Neuron (in vitro differentiated cells): Measurements from ENCODE around the gene KRTAP10-7.
"Not testable (repeated sequence)": the region's sequence is repeated elsewhere in the genome, so short reads cannot be mapped to it uniquely, and the experiment has no call there.

Experiments used
- H2AFZ ChIP-seq: one replicate; pipeline ENCODE4 v1.6.1; 2013; ENCODE audit warnings: low read depth, mild to moderate bottlenecking, inconsistent platforms, low read length, moderate library complexity
- H3K27me3 ChIP-seq: one replicate; pipeline ENCODE4 v1.6.1; 2013; ENCODE audit warnings: low read length; ENCODE audit not compliant: insufficient read depth
- H3K36me3 ChIP-seq: one replicate; pipeline ENCODE4 v1.6.1; 2013; ENCODE audit warnings: low read length; ENCODE audit not compliant: insufficient read depth
- H3K4me1 ChIP-seq: one replicate; pipeline ENCODE4 v1.6.1; 2013; ENCODE audit warnings: low read length; ENCODE audit not compliant: insufficient read depth
- H3K4me3 ChIP-seq: 2 replicates; pipeline ENCODE4 v1.5.1; 2013; ENCODE audit warnings: mild to moderate bottlenecking, low read length, moderate library complexity
- H3K9me3 ChIP-seq: one replicate; pipeline ENCODE4 v1.6.1; 2013; ENCODE audit warnings: low read length

KRTAP10-7 gene

GRCh38 chr21:44589586-44590305 lies 10.7 kb upstream of the KRTAP10-7 start:
- Histone ChIP-seq H3K36me3 (no peaks in the 10 kb centered on the region), H3K4me3 (no peak overlapping the region), H2AFZ (no peak overlapping the region), H3K4me1 (no peaks in the 10 kb centered on the region), H3K27me3 (no peaks in the 10 kb centered on the region), H3K9me3 (no peaks in the 10 kb centered on the region)

GRCh38 chr21:44590311-44590721 lies 10.1 kb upstream of the KRTAP10-7 start:
- Histone ChIP-seq H3K9me3 (no peaks in the 10 kb centered on the region), H3K36me3 (no peaks in the 10 kb centered on the region), H3K4me3 (no peak overlapping the region), H2AFZ (no peak overlapping the region), H3K27me3 (no peaks in the 10 kb centered on the region), H3K4me1 (no peaks in the 10 kb centered on the region)

DNA sequence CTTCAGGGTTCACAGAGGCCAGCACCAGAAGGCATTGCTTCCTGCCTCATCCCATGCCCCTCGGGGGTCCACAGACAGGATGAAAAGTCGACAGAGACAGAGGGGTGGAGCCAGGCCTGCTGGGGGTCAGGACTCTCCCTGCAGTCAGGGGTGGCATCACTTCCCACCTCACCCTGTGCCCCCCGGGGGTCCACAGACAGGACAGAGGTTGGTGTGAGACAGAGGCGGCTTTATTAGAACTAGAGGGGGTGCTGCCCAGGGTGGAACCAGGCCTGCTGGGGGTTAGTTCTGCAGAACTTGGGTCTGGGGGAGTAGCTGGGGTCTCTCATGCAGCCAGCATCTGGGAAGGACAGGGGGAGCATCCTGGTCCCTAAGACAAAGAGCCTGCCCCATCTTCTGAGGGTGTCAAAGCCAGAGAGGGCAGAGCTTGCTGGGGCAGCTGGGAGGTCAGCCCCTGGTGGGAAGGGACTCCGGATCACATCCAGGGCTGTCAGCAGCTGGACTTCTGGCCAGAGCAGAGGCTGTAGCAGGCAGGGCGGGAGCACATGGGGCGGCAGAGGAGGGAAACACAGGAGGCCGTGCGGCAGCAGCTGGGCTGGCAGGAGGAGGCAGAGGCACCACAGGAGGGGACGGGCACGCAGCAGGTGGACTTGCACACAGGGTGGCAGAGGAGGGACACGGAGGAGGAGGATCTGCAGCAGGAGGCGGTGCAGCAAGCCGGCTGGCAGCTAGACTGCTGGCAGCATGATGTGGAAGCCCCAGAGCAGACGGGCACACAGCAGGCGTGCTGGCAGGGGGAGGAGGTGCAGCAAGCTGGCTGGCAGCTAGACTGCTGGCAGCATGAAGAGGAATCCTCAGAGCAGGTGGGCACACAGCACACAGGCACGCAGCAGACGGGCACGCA lies 9.2 kb upstream of the KRTAP10-7 start:
- not testable (repeated sequence) for H2AFZ ChIP-seq, H3K9me3 ChIP-seq, H3K4me3 ChIP-seq, H3K27me3 ChIP-seq, H3K4me1 ChIP-seq, H3K36me3 ChIP-seq

DNA sequence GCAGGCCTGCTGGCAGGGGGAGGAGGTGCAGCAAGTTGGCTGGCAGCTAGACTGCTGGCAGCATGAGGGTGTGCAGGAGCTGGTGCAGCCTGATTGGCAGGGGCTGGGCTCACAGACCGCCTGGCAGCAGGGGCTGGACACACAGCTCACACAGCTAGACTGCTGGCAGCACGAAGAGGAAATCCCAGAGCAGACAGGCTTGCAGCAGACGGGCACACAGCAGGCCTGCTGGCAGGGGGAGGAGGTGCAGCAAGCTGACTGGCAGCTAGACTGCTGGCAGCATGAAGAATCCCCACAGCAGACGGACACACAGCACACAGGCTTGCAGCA lies 8.6 kb upstream of the KRTAP10-7 start:
- H2AFZ ChIP-seq, H3K4me1 ChIP-seq, H3K36me3 ChIP-seq, H3K4me3 ChIP-seq, H3K27me3 ChIP-seq, H3K9me3 ChIP-seq: not testable (repeated sequence)

- no peak within 1 kb of the TSS for H3K4me3 ChIP-seq
- H3K4me1 ChIP-seq = no peaks in the 10 kb centered on the region
- H3K27me3 ChIP-seq = no peaks in the 10 kb centered on the region
- no peaks in the 10 kb centered on the region for H3K9me3 ChIP-seq
- no peaks in the 10 kb centered on the region for H3K36me3 ChIP-seq
- no peak within 1 kb of the TSS for H2AFZ ChIP-seq
Observed at GRCh38 chr21:44592446-44593311, 7.7 kb upstream of the KRTAP10-7 start, which contains the start of gene KRTAP10-6. Gene KRTAP10-6 (minus strand): TSS chr21:44592505. CDS start chr21:44592484, 21 bp downstream.

GRCh38 chr21:44593598-44594405 lies 6.6 kb upstream of the KRTAP10-7 start:
- Histone ChIP-seq H3K9me3 (peaks cover 2% of the 10 kb centered on the region), H3K36me3 (no peaks in the 10 kb centered on the region), H3K4me1 (no peaks in the 10 kb centered on the region), H3K27me3 (no peaks in the 10 kb centered on the region), H2AFZ (no peak overlapping the region), H3K4me3 (no peak overlapping the region)

GRCh38 chr21:44594406-44594916 lies 5.9 kb upstream of the KRTAP10-7 start:
- Histone ChIP-seq H3K27me3 (no peaks in the 10 kb centered on the region), H2AFZ (no peak overlapping the region), H3K36me3 (no peaks in the 10 kb centered on the region), H3K4me3 (no peak overlapping the region), H3K4me1 (no peaks in the 10 kb centered on the region), H3K9me3 (peaks cover 2% of the 10 kb centered on the region)

DNA sequence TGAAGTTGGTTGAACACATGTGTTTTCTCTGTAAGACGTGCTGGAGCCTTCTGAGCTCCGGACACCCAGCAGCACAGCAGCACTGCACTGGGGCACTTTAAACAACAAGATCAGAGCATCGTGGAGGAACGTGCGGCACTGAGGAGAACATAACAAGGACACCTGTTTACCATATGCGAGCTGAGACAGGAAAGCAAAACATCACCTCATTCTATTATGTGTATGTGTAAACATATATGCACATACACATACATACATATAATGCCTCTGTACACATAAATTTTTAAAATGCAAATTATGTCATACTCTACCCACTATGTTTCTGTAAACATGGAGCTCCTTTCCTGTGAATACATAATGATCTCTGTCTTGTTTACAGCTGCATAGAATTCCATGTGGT lies 4.9 kb upstream of the KRTAP10-7 start:
- Histone ChIP-seq H3K27me3 (no peaks in the 10 kb centered on the region), H3K9me3 (peaks cover 2% of the 10 kb centered on the region), H2AFZ (no peak overlapping the region), H3K4me3 (no peak overlapping the region), H3K36me3 (no peaks in the 10 kb centered on the region), H3K4me1 (no peaks in the 10 kb centered on the region)

DNA sequence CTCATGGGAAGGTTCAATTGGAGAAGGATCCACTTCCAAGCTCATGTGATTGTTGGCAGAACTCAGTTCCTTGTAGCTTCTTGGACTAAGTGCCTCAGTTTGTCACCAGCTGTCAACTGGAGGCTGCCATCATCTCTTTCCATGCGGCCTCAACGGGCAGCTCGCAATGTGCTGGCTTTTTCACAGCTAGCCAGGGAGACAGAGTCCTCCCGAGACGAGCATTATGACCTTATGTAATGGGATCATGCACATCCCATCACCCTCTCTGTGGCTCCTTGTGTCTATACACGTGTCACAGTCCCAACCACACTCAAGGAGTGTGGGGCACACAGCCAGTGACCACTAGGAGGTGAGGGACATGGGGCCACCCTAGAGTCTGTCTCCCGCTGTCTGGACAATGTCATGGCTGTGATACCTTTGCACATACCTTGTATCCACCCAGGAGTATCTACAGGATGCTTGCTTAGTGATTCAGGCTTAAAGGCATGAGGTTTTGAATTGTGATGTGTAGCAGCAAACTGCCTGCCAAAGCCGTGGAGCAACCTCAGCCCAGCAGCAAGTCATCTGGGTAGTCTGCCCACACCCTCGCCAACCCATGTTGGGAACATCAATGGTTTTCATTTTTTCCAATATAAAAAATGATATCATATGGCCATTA lies 4.2 kb upstream of the KRTAP10-7 start:
- H3K9me3 ChIP-seq = peaks cover 2% of the 10 kb centered on the region
- H2AFZ ChIP-seq = no peak overlapping the region
- no peaks in the 10 kb centered on the region for H3K4me1 ChIP-seq
- no peaks in the 10 kb centered on the region for H3K36me3 ChIP-seq
- H3K27me3 ChIP-seq = no peaks in the 10 kb centered on the region
- no peak overlapping the region for H3K4me3 ChIP-seq

GRCh38 chr21:44598061-44598460 lies 2.3 kb upstream of the KRTAP10-7 start:
- peaks cover 2% of the 10 kb centered on the region for H3K9me3 ChIP-seq
- no peak overlapping the region for H3K4me3 ChIP-seq
- H2AFZ ChIP-seq = no peak overlapping the region
- H3K36me3 ChIP-seq = no peaks in the 10 kb centered on the region
- no peaks in the 10 kb centered on the region for H3K4me1 ChIP-seq
- H3K27me3 ChIP-seq = no peaks in the 10 kb centered on the region

DNA sequence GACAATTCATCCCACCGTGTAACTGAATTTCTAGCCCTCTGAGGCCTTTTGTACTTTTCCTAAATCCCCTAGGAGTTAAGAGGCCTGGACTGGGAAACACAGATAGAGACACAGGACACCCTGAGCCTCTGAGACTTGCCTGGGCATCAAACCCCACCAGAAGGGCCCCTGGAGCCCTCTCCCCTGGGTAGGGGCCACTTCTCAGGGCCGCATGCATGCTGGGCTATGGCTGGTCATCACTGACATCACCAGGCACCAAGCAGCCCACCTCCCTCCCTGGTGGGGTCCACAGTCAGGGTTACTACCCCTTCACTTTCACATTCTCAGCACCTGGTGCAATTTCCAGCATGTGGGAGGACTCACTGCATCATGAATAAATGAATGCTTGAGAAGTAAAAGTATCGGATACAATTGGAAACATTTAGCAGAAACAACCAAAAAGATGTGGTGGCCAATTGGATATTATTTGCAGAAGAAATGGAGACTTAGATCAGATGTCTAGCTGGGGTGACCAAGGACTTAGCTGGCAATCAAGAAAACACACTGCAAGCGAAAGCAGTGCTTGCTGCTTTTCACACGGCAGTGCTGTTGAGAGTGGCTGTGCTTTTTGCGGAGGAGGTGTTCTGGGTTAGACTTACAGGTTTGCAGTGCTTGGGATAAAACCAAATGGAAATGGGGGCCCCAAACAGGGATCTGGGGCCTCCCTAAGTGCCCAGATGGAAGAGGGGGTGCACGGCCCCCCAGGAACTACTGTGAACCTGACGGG lies 950 bp upstream of the KRTAP10-7 start:
- peaks cover 6% of the 10 kb centered on the region for H3K9me3 ChIP-seq
- H3K4me3 ChIP-seq = no peak overlapping the region

More for the DNA sequence above, 950 bp upstream of the KRTAP10-7 start:
- Histone ChIP-seq H3K36me3 (no peaks in the 10 kb centered on the region), H2AFZ (no peak overlapping the region), H3K4me1 (no peaks in the 10 kb centered on the region), H3K27me3 (no peaks in the 10 kb centered on the region)
